GM12878 (cell line): ENCODE results near the gene NBEA. TPM values are rescaled to one million over a fixed set of nuclear protein-coding genes. Genes with fewer than 3 reads are reported as not detected.

Source experiments
- ATAC-seq: fragments of 200-7000 bp; cut with Tn5 transposase; 3 replicates; pipeline ENCODE4 v1.9.1; 2020; ENCODE audit warnings: mild to moderate bottlenecking, moderate library complexity
- BruUV-seq: library from RNA; stranded (reverse); fragments of 400-500 nt; replicated peaks from 2 replicates; lab custom pipeline; 2021; lab: Mats Ljungman, UMichigan
- CTCF ChIA-PET: fragments of 300-600 bp; sonication (Branson Sonifier 250); formaldehyde crosslinking; extraction: SDS; loops from one replicate; lab custom pipeline; 2021; ENCODE audit warnings: inconsistent platforms; lab: Yijun Ruan, JAX
- POLR2A ChIA-PET: fragments of 350-600 bp; formaldehyde crosslinking; extraction: SDS; loops from one replicate; lab custom pipeline; 2021; ENCODE audit warnings: inconsistent platforms; lab: Charles Lee
- RAD21 ChIA-PET: fragments of 300-600 bp; sonication (Branson Sonifier 250); formaldehyde crosslinking; loops from one replicate; lab custom pipeline; 2023; ENCODE audit warnings: antibody characterized with exemption; ENCODE audit not compliant: unreplicated experiment; lab: Charles Lee
- SMC1A ChIA-PET: fragments of 300-600 bp; sonication (Branson Sonifier 250); formaldehyde crosslinking; loops from one replicate; lab custom pipeline; 2023; ENCODE audit not compliant: unreplicated experiment, uncharacterized antibody; lab: Charles Lee
- DNase-seq: peaks from one replicate; pipeline ENCODE4 v3.0.0-alpha.2; 2011; ENCODE audit warnings: low read depth, low spot score
- FAIRE-seq: peaks from 3 replicates; lab custom pipeline; 2011; peaks lifted over from hg19 to GRCh38; lab: Jason Lieb, UNC
- H2AFZ ChIP-seq: 2 replicates; pipeline ENCODE4 v1.6.0; 2011; ENCODE audit warnings: low read depth, low read length, control low read depth; ENCODE audit not compliant: control insufficient read depth
- H3K27ac ChIP-seq: 2 replicates; pipeline ENCODE4 v1.5.1; 2011; ENCODE audit warnings: control low read depth; ENCODE audit not compliant: control insufficient read depth, insufficient read depth
- H3K27me3 ChIP-seq, 2 experiments: replicated peaks in 1 of 2; 2 replicates each; pipeline versions ENCODE4 v1.6.0 to v1.6.1; 2011; ENCODE audit warnings: low read length in 1 of 2; ENCODE audit not compliant: control insufficient read depth in 2 of 2, insufficient read depth in 2 of 2
- H3K36me3 ChIP-seq, 2 experiments: 2 replicates each; pipeline ENCODE4 v1.5.1; 2011; ENCODE audit warnings: low read length in 1 of 2; ENCODE audit not compliant: control insufficient read depth in 2 of 2, insufficient read depth in 2 of 2
- H3K4me1 ChIP-seq: 2 replicates; pipeline ENCODE4 v1.6.1; 2011; ENCODE audit warnings: mild to moderate bottlenecking, low read length, moderate library complexity, mixed read lengths; ENCODE audit not compliant: control insufficient read depth, insufficient read depth
- H3K4me2 ChIP-seq: 2 replicates; pipeline ENCODE4 v1.6.0; 2011; ENCODE audit warnings: control low read depth; ENCODE audit not compliant: control insufficient read depth, insufficient read depth
- H3K4me3 ChIP-seq: fragments of 200-600 bp; sonication (generic); 2 replicates; pipeline ENCODE4 v1.5.1; 2016
- H3K79me2 ChIP-seq: 2 replicates; pipeline ENCODE4 v1.6.0; 2011; ENCODE audit warnings: low read length; ENCODE audit not compliant: control insufficient read depth, insufficient read depth
- H3K9ac ChIP-seq: 2 replicates; pipeline ENCODE4 v1.8.0; 2011; ENCODE audit warnings: low read length, control low read depth, mixed read lengths; ENCODE audit not compliant: control insufficient read depth, insufficient read depth
- H3K9me3 ChIP-seq: replicated peaks from 3 replicates; pipeline ENCODE4 v1.5.1; 2011; ENCODE audit warnings: mild to moderate bottlenecking, low read length; ENCODE audit not compliant: control insufficient read depth, insufficient read depth
- H4K20me1 ChIP-seq: 2 replicates; pipeline ENCODE4 v1.6.0; 2011; ENCODE audit not compliant: control insufficient read depth, insufficient read depth
- CREM ChIP-seq: IDR thresholded peaks from 2 replicates; pipeline ENCODE4 v1.6.1; 2014; ENCODE audit warnings: antibody characterized with exemption, low read depth
- FOXK2 ChIP-seq: fragments of 450-650 bp; IDR thresholded peaks from 2 replicates; pipeline ENCODE4 v1.6.1; 2017; ENCODE audit warnings: mild to moderate bottlenecking, moderate library complexity
- JUNB ChIP-seq: IDR thresholded peaks from 2 replicates; pipeline ENCODE4 v1.6.1; 2016; ENCODE audit warnings: antibody characterized with exemption, mild to moderate bottlenecking
- MAX ChIP-seq: IDR thresholded peaks from 2 replicates; pipeline ENCODE4 v1.6.1; 2012; ENCODE audit warnings: low read depth, low read length, improper control_type of control experiment
- MEF2B ChIP-seq: fragments of 450-650 bp; IDR thresholded peaks from 2 replicates; pipeline ENCODE4 v1.6.1; 2018; ENCODE audit warnings: mild to moderate bottlenecking, moderate library complexity; ENCODE audit not compliant: partially characterized antibody, poor library complexity, severe bottlenecking
- PAX5 ChIP-seq: IDR thresholded peaks from 2 replicates; pipeline ENCODE4 v1.6.1; 2011; ENCODE audit warnings: low read depth, low read length, borderline replicate concordance
- POLR2AphosphoS2 ChIP-seq: IDR thresholded peaks from 2 replicates; pipeline ENCODE4 v1.6.1; 2011; ENCODE audit warnings: low read depth, mild to moderate bottlenecking, low read length, improper control_type of control experiment, moderate library complexity
- SMAD1 ChIP-seq: fragments of 450-650 bp; IDR thresholded peaks from 2 replicates; pipeline ENCODE4 v1.6.1; 2018; ENCODE audit warnings: mild to moderate bottlenecking, low read depth; ENCODE audit not compliant: partially characterized antibody
- TAF1 ChIP-seq: IDR thresholded peaks from 2 replicates; pipeline ENCODE4 v1.6.1; 2011; ENCODE audit warnings: mild to moderate bottlenecking, low read depth, low read length, borderline replicate concordance
- WRNIP1 ChIP-seq: IDR thresholded peaks from 2 replicates; pipeline ENCODE4 v1.6.1; 2011; ENCODE audit warnings: low read depth, low read length, improper control_type of control experiment, borderline replicate concordance
- WGBS: methylation state at CpG from one replicate; pipeline ENCODE4 v1.1.6; 2016; ENCODE audit warnings: low lambda C conversion rate; ENCODE audit not compliant: insufficient replicate concordance, insufficient coverage; ENCODE audit errors: missing lambda C conversion rate; 5-methylcytosine and 5-hydroxymethylcytosine counted together
- in situ Hi-C: fragments of 300-500 bp; cut with MboI; formaldehyde crosslinking; loops from 9 replicates; pipeline ENCODE4 v1.14.3; 2018; ENCODE audit warnings: mixed read lengths
- intact Hi-C: fragments of 100-400 bp; cut with micrococcal nuclease; formaldehyde crosslinking; loops from one replicate; pipeline ENCODE4 v1.14.2; 2022; ENCODE audit not compliant: unreplicated experiment
- polyA plus RNA-seq, 11 experiments: library from polyadenylated mRNA; depleted of rRNA in 4 of 11; unstranded in 6 of 11; stranded (reverse) in 5 of 11; fragments of >200 nt; fragmentation: Nextera tagmentation in 4 of 11; fragmentation: Illumina TruSeq in 1 of 11; extraction: Ambion mirVana in 4 of 11; extraction: Trizol in 1 of 11; gene quantifications; 1 replicate in 1 of 11; 2 replicates in 10 of 11; pipeline versions ENCODE4 v1.2.1 to v1.2.3, GENCODE V29; 2011 to 2016; ENCODE audit warnings: inconsistent platforms in 2 of 11, missing spikeins in 2 of 11, low read depth in 1 of 11
- total RNA-seq, 4 experiments: library from RNA; depleted of rRNA in 3 of 4; stranded (reverse); fragments of >200 nt in 3 of 4; fragmentation: Illumina TruSeq in 1 of 4; extraction: Trizol in 1 of 4; gene quantifications; 2 replicates each; pipeline versions ENCODE4 v1.2.1 to v1.2.3, GENCODE V29; 2013 to 2021
- TF ChIP-seq, protein P1 (sequence below): fragments of 150-350 bp; IDR thresholded peaks from 2 replicates; pipeline ENCODE4 v1.6.1; 2016; ENCODE audit warnings: low read depth, low read length

NBEA gene
- total and polyA plus RNA-seq, 10 of the 15 experiments (the other 5 are each of a cell fraction or from before 2014, with no cell fraction given) = 0.23 to 3.6 (median 0.55) TPM

DNA sequence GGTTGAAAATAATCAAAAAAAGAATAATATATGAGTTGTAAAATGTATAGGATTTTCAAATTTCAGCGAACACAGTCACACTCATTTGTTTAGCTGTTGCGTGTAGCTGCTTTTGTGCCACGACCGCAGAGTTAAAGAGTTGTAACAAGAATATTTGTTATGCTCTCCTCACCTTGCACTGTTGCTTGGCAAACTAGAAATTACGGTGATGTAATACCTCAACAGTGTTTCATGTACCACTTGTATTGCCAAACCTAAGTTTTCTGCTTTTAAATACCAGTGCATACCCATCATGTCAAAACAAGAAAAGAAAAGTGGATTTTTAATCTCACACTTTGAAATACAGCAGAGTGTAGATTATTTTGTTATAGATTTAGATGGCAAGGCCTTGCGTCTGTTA, 201.1 kb downstream of the NBEA start:
- no peaks in the 10 kb centered on the region for H3K36me3 ChIP-seq
- intact Hi-C loops (no loop called here), in situ Hi-C loops (no loop called here)
- no TSS peak for BruUV-seq
- H3K4me1 ChIP-seq = no peaks in the 10 kb centered on the region
- DNase-seq (no peak), FAIRE-seq (no peak), ATAC-seq (no peak)
- no peaks in the 10 kb centered on the region for H3K79me2 ChIP-seq
- no peak overlapping the region for H3K4me3 ChIP-seq
- WGBS = 79% methylated on average over 6 of the region's 6 CpGs
- no peaks in the 10 kb centered on the region for H4K20me1 ChIP-seq
- no peak overlapping the region for H2AFZ ChIP-seq
- H3K4me2 ChIP-seq = no peak overlapping the region
- TF ChIP-seq MAX (no peak), SMAD1 (no peak), CREM (no peak), PAX5 (no peak), TAF1 (no peak), JUNB (no peak)
- H3K9ac ChIP-seq = no peak overlapping the region
- H3K27me3 ChIP-seq = no peaks in the 10 kb centered on the region
- H3K9me3 ChIP-seq = no peaks in the 10 kb centered on the region; the same call in 2 of the 3 replicates
- POLR2A ChIA-PET = interaction anchor here (0.6 kb wide), 1 partner anchor 1190 kb away, joined by 4 read pairs; no protein-coding TSS in a partner anchor
- RAD21 ChIA-PET = no interaction called here
- CTCF ChIA-PET = interaction anchor here (3.0 kb wide), 1 partner anchor 21 kb away, joined by 7 read pairs; no protein-coding TSS in a partner anchor
- SMC1A ChIA-PET = no interaction called here
- no peak overlapping the region for H3K27ac ChIP-seq

- no TSS peak for BruUV-seq
- DNase-seq (no peak), ATAC-seq (no peak), FAIRE-seq (no peak)
- RAD21 ChIA-PET = no interaction called here
- CTCF ChIA-PET = no interaction called here
- no peak overlapping the region for H3K4me3 ChIP-seq
- SMC1A ChIA-PET = no interaction called here
- intact Hi-C loops (no loop called here), in situ Hi-C loops (no loop called here)
- no peak overlapping the region for H3K9ac ChIP-seq
- no peaks in the 10 kb centered on the region for H3K27me3 ChIP-seq
- no peak for TF ChIP-seq POLR2AphosphoS2
- TF ChIP-seq, protein P1, sequence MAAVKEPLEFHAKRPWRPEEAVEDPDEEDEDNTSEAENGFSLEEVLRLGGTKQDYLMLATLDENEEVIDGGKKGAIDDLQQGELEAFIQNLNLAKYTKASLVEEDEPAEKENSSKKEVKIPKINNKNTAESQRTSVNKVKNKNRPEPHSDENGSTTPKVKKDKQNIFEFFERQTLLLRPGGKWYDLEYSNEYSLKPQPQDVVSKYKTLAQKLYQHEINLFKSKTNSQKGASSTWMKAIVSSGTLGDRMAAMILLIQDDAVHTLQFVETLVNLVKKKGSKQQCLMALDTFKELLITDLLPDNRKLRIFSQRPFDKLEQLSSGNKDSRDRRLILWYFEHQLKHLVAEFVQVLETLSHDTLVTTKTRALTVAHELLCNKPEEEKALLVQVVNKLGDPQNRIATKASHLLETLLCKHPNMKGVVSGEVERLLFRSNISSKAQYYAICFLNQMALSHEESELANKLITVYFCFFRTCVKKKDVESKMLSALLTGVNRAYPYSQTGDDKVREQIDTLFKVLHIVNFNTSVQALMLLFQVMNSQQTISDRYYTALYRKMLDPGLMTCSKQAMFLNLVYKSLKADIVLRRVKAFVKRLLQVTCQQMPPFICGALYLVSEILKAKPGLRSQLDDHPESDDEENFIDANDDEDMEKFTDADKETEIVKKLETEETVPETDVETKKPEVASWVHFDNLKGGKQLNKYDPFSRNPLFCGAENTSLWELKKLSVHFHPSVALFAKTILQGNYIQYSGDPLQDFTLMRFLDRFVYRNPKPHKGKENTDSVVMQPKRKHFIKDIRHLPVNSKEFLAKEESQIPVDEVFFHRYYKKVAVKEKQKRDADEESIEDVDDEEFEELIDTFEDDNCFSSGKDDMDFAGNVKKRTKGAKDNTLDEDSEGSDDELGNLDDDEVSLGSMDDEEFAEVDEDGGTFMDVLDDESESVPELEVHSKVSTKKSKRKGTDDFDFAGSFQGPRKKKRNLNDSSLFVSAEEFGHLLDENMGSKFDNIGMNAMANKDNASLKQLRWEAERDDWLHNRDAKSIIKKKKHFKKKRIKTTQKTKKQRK = no peak
- TF ChIP-seq MEF2B = no peak
- no peak for TF ChIP-seq FOXK2
- no peak for TF ChIP-seq WRNIP1
- no peaks in the 10 kb centered on the region; the same call in 2 of the 3 replicates for H3K9me3 ChIP-seq
- no peak overlapping the region for H3K4me2 ChIP-seq
- 31% methylated on average over 2 of the region's 2 CpGs for WGBS
- H3K27ac ChIP-seq = no peak overlapping the region
- H3K4me1 ChIP-seq = no peaks in the 10 kb centered on the region
- H3K79me2 ChIP-seq = no peaks in the 10 kb centered on the region
- no peaks in the 10 kb centered on the region for H4K20me1 ChIP-seq
- POLR2A ChIA-PET = no interaction called here
- no peak overlapping the region for H2AFZ ChIP-seq
- no peaks in the 10 kb centered on the region for H3K36me3 ChIP-seq
These were observed 202.3 kb downstream of the NBEA start for GRCh38 chr13:35144166-35144890.
